CD14-positive monocyte (primary cell): ENCODE results near the gene CTNND2. TPM values are rescaled to one million over a fixed set of nuclear protein-coding genes. Genes with fewer than 3 reads are reported as not detected.

ENCODE experiments used
- DNase-seq, 3 donors: peaks; one replicate each; pipeline ENCODE4 v3.0.0-alpha.2; 2011 to 2022
- H2AFZ ChIP-seq: 2 replicates; pipeline ENCODE4 v1.6.0; 2012; ENCODE audit warnings: mild to moderate bottlenecking, low read depth, low read length, inconsistent platforms; ENCODE audit not compliant: insufficient read depth, poor library complexity, severe bottlenecking
- H3K27ac ChIP-seq, 2 donors: 1 replicate in 1 of 2; 2 replicates in 1 of 2; pipeline ENCODE4 v1.5.1; 2012 to 2013; ENCODE audit warnings: low read length in 2 of 2, control low read depth in 1 of 2, inconsistent platforms in 1 of 2, low read depth in 1 of 2, mild to moderate bottlenecking in 1 of 2
- H3K27me3 ChIP-seq, 2 donors: one replicate each; pipeline versions ENCODE4 v1.6.0 to v1.6.1; 2011 to 2013; ENCODE audit warnings: low read length in 2 of 2; ENCODE audit not compliant: control insufficient read depth in 2 of 2, insufficient read depth in 2 of 2
- H3K36me3 ChIP-seq, 2 donors: replicated peaks in 1 of 2; 1 replicate in 1 of 2; 2 replicates in 1 of 2; pipeline versions ENCODE4 v1.5.1 to v1.6.1; 2012 to 2013; ENCODE audit warnings: low read length in 2 of 2, control low read depth in 1 of 2, inconsistent platforms in 1 of 2, mild to moderate bottlenecking in 1 of 2; ENCODE audit not compliant: insufficient read depth in 2 of 2, control insufficient read depth in 1 of 2
- H3K4me1 ChIP-seq, 2 donors: 1 replicate in 1 of 2; 2 replicates in 1 of 2; pipeline versions ENCODE4 v1.5.1 to v1.6.1; 2012 to 2013; ENCODE audit warnings: low read length in 2 of 2, control low read depth in 1 of 2, inconsistent platforms in 1 of 2, mild to moderate bottlenecking in 1 of 2, moderate library complexity in 1 of 2; ENCODE audit not compliant: insufficient read depth in 2 of 2, control insufficient read depth in 1 of 2
- H3K4me2 ChIP-seq: replicated peaks from 2 replicates; pipeline ENCODE3; 2012; ENCODE audit warnings: low read length, moderate library complexity, mild to moderate bottlenecking; ENCODE audit not compliant: poor library complexity, severe bottlenecking; ENCODE audit errors: extremely low read depth
- H3K4me3 ChIP-seq, 3 experiments: fragments of 200-600 bp in 1 of 3; sonication (generic) in 1 of 3; replicated peaks in 1 of 3; 1 replicate in 2 of 3; 2 replicates in 1 of 3; pipeline ENCODE4 v1.5.1; 2011 to 2013; ENCODE audit warnings: low read length in 3 of 3, mild to moderate bottlenecking in 3 of 3, control low read depth in 2 of 3, low read depth in 2 of 3, inconsistent platforms in 1 of 3, moderate library complexity in 1 of 3
- H3K79me2 ChIP-seq: 2 replicates; pipeline ENCODE4 v1.6.0; 2012; ENCODE audit warnings: mild to moderate bottlenecking, control low read depth, inconsistent platforms, low read length, moderate library complexity; ENCODE audit not compliant: insufficient read depth
- H3K9ac ChIP-seq: 2 replicates; pipeline ENCODE4 v1.6.0; 2017; ENCODE audit warnings: low read length, mild to moderate bottlenecking; ENCODE audit not compliant: insufficient read depth, poor library complexity, severe bottlenecking
- H3K9me3 ChIP-seq, 2 donors: replicated peaks in 1 of 2; 1 replicate in 1 of 2; 2 replicates in 1 of 2; pipeline versions ENCODE4 v1.5.1 to v1.6.1; 2012 to 2013; ENCODE audit warnings: low read length in 2 of 2, control low read depth in 1 of 2; ENCODE audit not compliant: control insufficient read depth in 1 of 2, insufficient read depth in 1 of 2
- H4K20me1 ChIP-seq: 2 replicates; pipeline ENCODE4 v1.6.0; 2012; ENCODE audit warnings: mild to moderate bottlenecking, low read length, control low read depth, moderate library complexity; ENCODE audit not compliant: insufficient read depth
- H3K27ac Mint-ChIP-seq, 7 donors: one replicate each; pipeline ENCODE4 v1.8.0; 2020; ENCODE audit warnings: mild to moderate bottlenecking in 7 of 7, mixed read lengths in 7 of 7, moderate library complexity in 6 of 7, inconsistent platforms in 2 of 7
- H3K27me3 Mint-ChIP-seq, 3 donors: one replicate each; pipeline ENCODE4 v1.8.0; 2021 to 2022; ENCODE audit warnings: low read depth in 3 of 3, mild to moderate bottlenecking in 3 of 3, mixed read lengths in 3 of 3, moderate library complexity in 3 of 3, inconsistent platforms in 1 of 3
- H3K36me3 Mint-ChIP-seq, 2 donors: one replicate each; pipeline ENCODE4 v1.8.0; 2020; ENCODE audit warnings: mixed read lengths in 2 of 2, inconsistent platforms in 1 of 2, mild to moderate bottlenecking in 1 of 2
- H3K4me1 Mint-ChIP-seq: one replicate; pipeline ENCODE4 v1.8.0; 2020; ENCODE audit warnings: mild to moderate bottlenecking, mixed read lengths
- H3K4me3 Mint-ChIP-seq, 2 donors: one replicate each; pipeline ENCODE4 v1.8.0; 2020; ENCODE audit warnings: mild to moderate bottlenecking in 2 of 2, mixed read lengths in 2 of 2, moderate library complexity in 1 of 2
- H3K9me3 Mint-ChIP-seq, 7 donors: one replicate each; pipeline ENCODE4 v1.8.0; 2020 to 2022; ENCODE audit warnings: mixed read lengths in 7 of 7, mild to moderate bottlenecking in 6 of 7, moderate library complexity in 6 of 7, inconsistent platforms in 2 of 7
- CTCF ChIP-seq: fragments of 200-600 bp; IDR thresholded peaks from one replicate; pipeline ENCODE4 v1.8.0; 2022; ENCODE audit warnings: antibody characterized with exemption, mild to moderate bottlenecking
- WGBS: methylation state at CpG from one replicate; pipeline ENCODE4 v1.1.5; 2013; ENCODE audit warnings: missing lambda C conversion rate; ENCODE audit not compliant: insufficient coverage; 5-methylcytosine and 5-hydroxymethylcytosine counted together
- intact Hi-C, 2 donors: fragments of 100-400 bp; cut with micrococcal nuclease; formaldehyde crosslinking; loops; one replicate each; pipeline versions ENCODE4 v1.15.0 to v1.15.1; 2023
- polyA plus RNA-seq, 3 donors: library from polyadenylated mRNA; depleted of rRNA in 1 of 3; unstranded in 2 of 3; stranded (reverse) in 1 of 3; fragments of 300-500 nt in 2 of 3; fragments of >200 nt in 1 of 3; fragmentation: Illumina TruSeq in 2 of 3; gene quantifications; 1 replicate in 2 of 3; 2 replicates in 1 of 3; pipeline ENCODE4 v1.2.3, GENCODE V29; 2012 to 2021

Gene CTNND2
- polyA plus RNA-seq, 3 donors, result not detected

- intact Hi-C loops, result no loop called here
- Histone ChIP-seq H3K27me3 (no peaks in the 10 kb centered on the region), H3K36me3 (no peaks in the 10 kb centered on the region), H3K79me2 (no peaks in the 10 kb centered on the region), H3K4me1 (no peaks in the 10 kb centered on the region), H3K4me3 (no peak overlapping the region), H3K9me3 (no peaks in the 10 kb centered on the region), H2AFZ (no peak overlapping the region), H3K9ac (no peak overlapping the region), H3K27ac (no peak overlapping the region), H4K20me1 (no peaks in the 10 kb centered on the region), H3K4me2 (no peak overlapping the region)
- 83% methylated on average over 1 of the region's 5 CpGs for WGBS
- peaks cover 4% of the 10 kb centered on the region for H3K4me1 Mint-ChIP-seq
- no peaks in the 10 kb centered on the region for H3K36me3 Mint-ChIP-seq
- no peak for TF ChIP-seq CTCF
- H3K4me3 Mint-ChIP-seq, result no peak overlapping the region
- H3K9me3 Mint-ChIP-seq, result peaks cover 0 to 2% (median 1%) of the 10 kb centered on the region in 7 donors
- peak overlapping the region in 1 of 7 donors; percentile 3 for H3K27ac Mint-ChIP-seq
- no peak for DNase-seq
- H3K27me3 Mint-ChIP-seq, result peaks cover 0 to 8% (median 2%) of the 10 kb centered on the region in 3 donors
Observed at GRCh38 chr5:11289733-11290132, 614.5 kb downstream of the CTNND2 start.

- Mint-ChIP-seq H3K9me3 (peaks cover 0 to 4% (median 2%) of the 10 kb centered on the region in 7 donors), H3K4me1 (peaks cover 4% of the 10 kb centered on the region), H3K36me3 (no peaks in the 10 kb centered on the region), H3K27ac (no peak overlapping the region), H3K4me3 (no peak overlapping the region), H3K27me3 (peaks cover 0 to 8% (median 2%) of the 10 kb centered on the region in 3 donors)
- TF ChIP-seq CTCF, result no peak
- intact Hi-C loops, result no loop called here
- Histone ChIP-seq H3K36me3 (no peaks in the 10 kb centered on the region), H2AFZ (no peak overlapping the region), H4K20me1 (no peaks in the 10 kb centered on the region), H3K27ac (no peak overlapping the region), H3K4me3 (no peak overlapping the region), H3K79me2 (no peaks in the 10 kb centered on the region), H3K4me1 (no peaks in the 10 kb centered on the region), H3K27me3 (no peaks in the 10 kb centered on the region), H3K9me3 (peaks cover 0 to 1% of the 10 kb centered on the region in 2 donors), H3K9ac (no peak overlapping the region), H3K4me2 (no peak overlapping the region)
- 91% methylated on average over 4 of the region's 4 CpGs for WGBS
- no peak for DNase-seq
Observed at GRCh38 chr5:11289208-11289607, 615.0 kb downstream of the CTNND2 start.
